ENCODE measurements around the gene SLC8A1.

The SLC8A1 gene

GRCh38 chr2:40178171-40178778 lies 273.6 kb downstream of the SLC8A1 start:
- DNase-seq = no peak

- DNase-seq = no peak
Observed at GRCh38 chr2:40177366-40177765, 274.5 kb downstream of the SLC8A1 start.

- no peak for DNase-seq
Observed at GRCh38 chr2:40173276-40173675, 278.6 kb downstream of the SLC8A1 start.

- no peak for DNase-seq
Observed at GRCh38 chr2:40169856-40170255, 282.0 kb downstream of the SLC8A1 start.

GRCh38 chr2:40169430-40169829 lies 282.5 kb downstream of the SLC8A1 start:
- DNase-seq = no peak

GRCh38 chr2:40168546-40168945 lies 283.3 kb downstream of the SLC8A1 start:
- no peak for DNase-seq

- DNase-seq = no peak
Observed at GRCh38 chr2:40168032-40168431, 283.9 kb downstream of the SLC8A1 start.

- DNase-seq = no peak
Observed at GRCh38 chr2:40166006-40166405, 285.9 kb downstream of the SLC8A1 start.

- no peak for DNase-seq
Observed at GRCh38 chr2:40165509-40165844, 286.4 kb downstream of the SLC8A1 start.

- no peak for DNase-seq
Observed at GRCh38 chr2:40164736-40165508, 287.0 kb downstream of the SLC8A1 start.

GRCh38 chr2:40161986-40162385 lies 289.9 kb downstream of the SLC8A1 start:
- no peak for DNase-seq

- DNase-seq = no peak
Observed at GRCh38 chr2:40160751-40161218, 291.1 kb downstream of the SLC8A1 start.

GRCh38 chr2:40159333-40159732 lies 292.6 kb downstream of the SLC8A1 start:
- no peak for DNase-seq

GRCh38 chr2:40158781-40159180 lies 293.1 kb downstream of the SLC8A1 start:
- DNase-seq = no peak

GRCh38 chr2:40155728-40156127 lies 296.2 kb downstream of the SLC8A1 start:
- no peak for DNase-seq

- DNase-seq = no peak
Observed at GRCh38 chr2:40150266-40150665, 301.6 kb downstream of the SLC8A1 start.

- DNase-seq = no peak
Observed at GRCh38 chr2:40148334-40148733, 303.6 kb downstream of the SLC8A1 start.

GRCh38 chr2:40147360-40147759 lies 304.5 kb downstream of the SLC8A1 start:
- DNase-seq = no peak

GRCh38 chr2:40144022-40144421 lies 307.9 kb downstream of the SLC8A1 start:
- no peak for DNase-seq

- DNase-seq = no peak
Observed at GRCh38 chr2:40138314-40138713, 313.6 kb downstream of the SLC8A1 start.

GRCh38 chr2:40131081-40131704 lies 320.7 kb downstream of the SLC8A1 start:
- DNase-seq = no peak

GRCh38 chr2:40130251-40130994 lies 321.5 kb downstream of the SLC8A1 start:
- DNase-seq = no peak

- no peak for DNase-seq
Observed at GRCh38 chr2:40129725-40130124, 322.2 kb downstream of the SLC8A1 start.

- no peak for DNase-seq
Observed at GRCh38 chr2:40128796-40129195, 323.1 kb downstream of the SLC8A1 start.

All from CD4-positive, alpha-beta T cell treated with Interleukin-21 for 1 hour (primary cell).